H9 (cell line): Measurements from ENCODE around the gene CSHL1. TPM values are rescaled to one million over a fixed set of nuclear protein-coding genes. Genes with fewer than 3 reads are reported as not detected.

Experiments used
- DNase-seq: peaks from one replicate; pipeline ENCODE4 v3.0.0-alpha.2; 2017
- H2AFZ ChIP-seq: one replicate; pipeline ENCODE4 v1.6.1; 2013; ENCODE audit warnings: mild to moderate bottlenecking, low read length, control low read depth, moderate library complexity
- H2AK5ac ChIP-seq: 2 replicates; pipeline ENCODE4 v1.6.1; 2013; ENCODE audit warnings: low read length, control low read depth, mixed read lengths; ENCODE audit not compliant: insufficient read length
- H2BK120ac ChIP-seq: one replicate; pipeline ENCODE4 v1.6.1; 2013; ENCODE audit warnings: low read depth, mild to moderate bottlenecking, low read length, control low read depth, inconsistent platforms; ENCODE audit not compliant: poor library complexity, severe bottlenecking
- H2BK12ac ChIP-seq: 2 replicates; pipeline ENCODE4 v1.6.1; 2013; ENCODE audit warnings: low read length, control low read depth, mixed read lengths, low read depth; ENCODE audit not compliant: insufficient read length
- H2BK15ac ChIP-seq: 2 replicates; pipeline ENCODE4 v1.6.1; 2013; ENCODE audit warnings: low read depth, low read length, control low read depth
- H2BK20ac ChIP-seq: one replicate; pipeline ENCODE4 v1.6.1; 2013; ENCODE audit warnings: low read depth, mild to moderate bottlenecking, low read length, control low read depth, inconsistent platforms; ENCODE audit not compliant: poor library complexity, severe bottlenecking
- H2BK5ac ChIP-seq: 2 replicates; pipeline ENCODE4 v1.6.1; 2013; ENCODE audit warnings: low read length, control low read depth, mixed read lengths; ENCODE audit not compliant: insufficient read length
- H3K14ac ChIP-seq: 2 replicates; pipeline ENCODE4 v1.6.1; 2013; ENCODE audit warnings: low read length, control low read depth; ENCODE audit not compliant: insufficient read depth
- H3K18ac ChIP-seq: 2 replicates; pipeline ENCODE4 v1.6.1; 2013; ENCODE audit warnings: low read depth, mild to moderate bottlenecking, mixed read lengths, low read length, control low read depth; ENCODE audit not compliant: insufficient read length
- H3K23ac ChIP-seq: 2 replicates; pipeline ENCODE4 v1.6.1; 2013; ENCODE audit warnings: low read length, control low read depth, mixed read lengths, low read depth; ENCODE audit not compliant: insufficient read length
- H3K23me2 ChIP-seq: 2 replicates; pipeline ENCODE4 v1.6.1; 2013; ENCODE audit warnings: low read depth, mild to moderate bottlenecking, mixed read lengths, low read length, control low read depth; ENCODE audit not compliant: insufficient read length, poor library complexity, severe bottlenecking
- H3K27ac ChIP-seq: 2 replicates; pipeline ENCODE4 v1.5.1; 2013; ENCODE audit warnings: low read length, control low read depth, mixed read lengths, low read depth; ENCODE audit not compliant: insufficient read length
- H3K27me3 ChIP-seq: 2 replicates; pipeline ENCODE4 v1.6.1; 2013; ENCODE audit warnings: low read length, control low read depth, inconsistent platforms; ENCODE audit not compliant: insufficient read depth
- H3K4ac ChIP-seq: 2 replicates; pipeline ENCODE4 v1.6.1; 2013; ENCODE audit warnings: low read depth, mild to moderate bottlenecking, control low read depth, inconsistent platforms, low read length, moderate library complexity
- H3K4me1 ChIP-seq: 2 replicates; pipeline ENCODE4 v1.6.1; 2013; ENCODE audit warnings: low read length, control low read depth, inconsistent platforms; ENCODE audit not compliant: insufficient read depth
- H3K4me2 ChIP-seq: 2 replicates; pipeline ENCODE4 v1.6.1; 2013; ENCODE audit warnings: low read length, control low read depth, mixed read lengths; ENCODE audit not compliant: insufficient read length, insufficient read depth
- H3K56ac ChIP-seq: 2 replicates; pipeline ENCODE4 v1.6.1; 2013; ENCODE audit warnings: low read depth, mild to moderate bottlenecking, mixed read lengths, low read length, control low read depth; ENCODE audit not compliant: insufficient read length
- H3K79me1 ChIP-seq: 2 replicates; pipeline ENCODE4 v1.6.1; 2013; ENCODE audit warnings: low read depth, mild to moderate bottlenecking, moderate library complexity, low read length, control low read depth, inconsistent platforms; ENCODE audit not compliant: insufficient read depth, poor library complexity, severe bottlenecking
- H3K79me2 ChIP-seq: 2 replicates; pipeline ENCODE4 v1.6.1; 2013; ENCODE audit warnings: low read length, control low read depth, inconsistent platforms; ENCODE audit not compliant: insufficient read depth
- H3K9ac ChIP-seq: 2 replicates; pipeline ENCODE4 v1.6.1; 2013; ENCODE audit warnings: low read length, control low read depth, mixed read lengths; ENCODE audit not compliant: insufficient read length; ENCODE audit errors: extremely low read depth
- H3K9me3 ChIP-seq: one replicate; pipeline ENCODE4 v1.6.1; 2013; ENCODE audit warnings: low read depth, low read length, inconsistent platforms; ENCODE audit not compliant: control insufficient read depth
- H3T11ph ChIP-seq: one replicate; pipeline ENCODE4 v1.6.1; 2013; ENCODE audit warnings: mild to moderate bottlenecking, low read length, control low read depth, inconsistent platforms
- H4K20me1 ChIP-seq: one replicate; pipeline ENCODE4 v1.6.1; 2013; ENCODE audit not compliant: control insufficient read depth, insufficient read length, insufficient read depth
- H4K5ac ChIP-seq: 2 replicates; pipeline ENCODE4 v1.6.1; 2013; ENCODE audit warnings: low read depth, mild to moderate bottlenecking, mixed read lengths, low read length, control low read depth; ENCODE audit not compliant: insufficient read length
- H4K8ac ChIP-seq: replicated peaks from 2 replicates; pipeline ENCODE4 v1.6.1; 2013; ENCODE audit warnings: low read length, control low read depth, mixed read lengths, low read depth; ENCODE audit not compliant: insufficient read length
- H4K91ac ChIP-seq: 2 replicates; pipeline ENCODE4 v1.6.1; 2013; ENCODE audit warnings: low read depth, mild to moderate bottlenecking, moderate library complexity, mixed read lengths, low read length, control low read depth; ENCODE audit not compliant: insufficient read length
- H3K27ac Mint-ChIP-seq, 3 experiments: 2 replicates in 2 of 3; 3 replicates in 1 of 3; pipeline ENCODE4 v1.8.0; 2020 to 2021; ENCODE audit warnings: mixed read lengths in 3 of 3, mild to moderate bottlenecking in 1 of 3, moderate library complexity in 1 of 3
- H3K27me3 Mint-ChIP-seq: 2 replicates; pipeline ENCODE4 v1.8.0; 2021; ENCODE audit warnings: low read depth, mild to moderate bottlenecking, moderate library complexity, mixed read lengths
- H3K36me3 Mint-ChIP-seq, 3 experiments: 2 replicates in 2 of 3; 3 replicates in 1 of 3; pipeline ENCODE4 v1.8.0; 2020 to 2021; ENCODE audit warnings: low read depth in 3 of 3, mixed read lengths in 3 of 3; ENCODE audit not compliant: insufficient read depth in 1 of 3
- H3K4me1 Mint-ChIP-seq, 2 experiments: 2 replicates each; pipeline ENCODE4 v1.8.0; 2020; ENCODE audit warnings: mixed read lengths in 2 of 2
- H3K4me3 Mint-ChIP-seq, 2 experiments: 2 replicates in 1 of 2; 3 replicates in 1 of 2; pipeline ENCODE4 v1.8.0; 2020 to 2021; ENCODE audit warnings: mild to moderate bottlenecking in 2 of 2, mixed read lengths in 2 of 2, moderate library complexity in 1 of 2
- H3K9me3 Mint-ChIP-seq, 2 experiments: 2 replicates in 1 of 2; 3 replicates in 1 of 2; pipeline ENCODE4 v1.8.0; 2020; ENCODE audit warnings: mild to moderate bottlenecking in 2 of 2, mixed read lengths in 2 of 2, moderate library complexity in 1 of 2
- CTCF ChIP-seq: fragments of 200-600 bp; sonication (generic); conservative IDR thresholded peaks from 3 replicates; pipeline ENCODE4 v1.8.0; 2021; ENCODE audit warnings: antibody characterized with exemption, mild to moderate bottlenecking
- WGBS: extraction: QIAGEN DNeasy Blood & Tissue Kit; methylation state at CpG from one replicate; pipeline ENCODE4 v1.1.7; 2013; ENCODE audit warnings: missing lambda C conversion rate, low lambda C conversion rate, mixed read lengths; ENCODE audit not compliant: insufficient read length; ENCODE audit errors: extremely low coverage; 5-methylcytosine and 5-hydroxymethylcytosine counted together
- total RNA-seq: library from RNA; stranded (reverse); gene quantifications from 2 replicates; pipeline ENCODE4 v1.2.1, GENCODE V29; 2021

Gene CSHL1
- total RNA-seq, 1 experiment from 2014 or later: not detected

GRCh38 chr17:63937319-63937718 lies 26.3 kb upstream of the CSHL1 start:
- Histone ChIP-seq H2BK15ac (no peak overlapping the region), H3K23me2 (no peaks in the 10 kb centered on the region), H2BK5ac (no peak overlapping the region), H4K5ac (no peak overlapping the region), H3T11ph (no peak overlapping the region), H2AK5ac (no peak overlapping the region), H3K9me3 (no peaks in the 10 kb centered on the region), H3K4ac (no peak overlapping the region), H3K14ac (no peak overlapping the region), H2AFZ (no peak overlapping the region), H4K20me1 (no peaks in the 10 kb centered on the region), H2BK120ac (no peak overlapping the region), H4K8ac (no peak overlapping the region), H2BK12ac (no peak overlapping the region), H3K18ac (no peak overlapping the region), H3K9ac (no peak overlapping the region), H3K27ac (no peak overlapping the region), H3K27me3 (no peaks in the 10 kb centered on the region), H4K91ac (no peak overlapping the region), H2BK20ac (no peak overlapping the region), H3K79me1 (no peaks in the 10 kb centered on the region), H3K4me1 (no peaks in the 10 kb centered on the region), H3K56ac (no peak overlapping the region), H3K4me2 (no peak overlapping the region), H3K23ac (no peak overlapping the region), H3K79me2 (no peaks in the 10 kb centered on the region)
- TF ChIP-seq CTCF: no peak
- no peak overlapping the region for H3K4me3 Mint-ChIP-seq
- no peak for DNase-seq
- WGBS: no CpG with 5 or more reads among the region's 6 CpGs
- peaks cover 3 to 14% (median 9%) of the 10 kb centered on the region in 3 experiments; a peak in 5 of 7 replicates for H3K36me3 Mint-ChIP-seq
- H3K9me3 Mint-ChIP-seq: no peaks in the 10 kb centered on the region
- H3K27me3 Mint-ChIP-seq: no peaks in the 10 kb centered on the region; the same call in 1 of the 2 replicates
- 0 out of 7 replicates have a peak overlapping the region, but pooled peaks of 1 of the 3 experiments have one; percentile 13 for H3K27ac Mint-ChIP-seq
- peaks cover 8 to 23% of the 10 kb centered on the region in 2 experiments for H3K4me1 Mint-ChIP-seq
